Endothelial cell of umbilical vein (primary cell): ENCODE data around the gene ASIC4. TPM values are rescaled to one million over a fixed set of nuclear protein-coding genes. Genes with fewer than 3 reads are reported as not detected.

Experiments
- BruUV-seq: library from RNA; stranded (reverse); fragments of 400-500 nt; replicated peaks from 2 replicates; lab custom pipeline; 2021; lab: Mats Ljungman, UMichigan
- CTCF ChIA-PET: fragments of 300-600, 350-600 bp; sonication (Branson Sonifier 250); formaldehyde crosslinking; loops from one replicate; lab custom pipeline; 2021; ENCODE audit warnings: antibody characterized with exemption, inconsistent platforms; lab: Charles Lee
- POLR2A ChIA-PET: fragments of 300-600, 350-600 bp; sonication (Branson Sonifier 250); formaldehyde crosslinking; loops from one replicate; lab custom pipeline; 2021; ENCODE audit warnings: antibody characterized with exemption, inconsistent platforms; lab: Charles Lee
- DNase-seq: peaks from one replicate; pipeline ENCODE4 v3.0.0-alpha.2; 2011; ENCODE audit warnings: low read depth, low spot score
- FAIRE-seq: peaks from 2 replicates; lab custom pipeline; 2011; peaks lifted over from hg19 to GRCh38; lab: Jason Lieb, UNC
- H2AFZ ChIP-seq: 2 replicates; pipeline ENCODE4 v1.6.0; 2012; ENCODE audit warnings: low read depth, low read length, control low read depth, inconsistent platforms
- H3K27ac ChIP-seq: 2 replicates; pipeline ENCODE4 v1.5.1; 2011; ENCODE audit warnings: low read depth, mild to moderate bottlenecking, control low read depth, low read length, moderate library complexity; ENCODE audit not compliant: insufficient read depth
- H3K27me3 ChIP-seq, 2 experiments: 2 replicates each; pipeline versions ENCODE4 v1.6.0 to v1.6.1; 2011; ENCODE audit warnings: low read length in 2 of 2, mixed read lengths in 1 of 2; ENCODE audit not compliant: control insufficient read depth in 2 of 2, insufficient read depth in 2 of 2
- H3K36me3 ChIP-seq, 2 experiments: 2 replicates in 1 of 2; 3 replicates in 1 of 2; pipeline ENCODE4 v1.5.1; 2011; ENCODE audit warnings: low read length in 2 of 2, mild to moderate bottlenecking in 1 of 2, moderate library complexity in 1 of 2; ENCODE audit not compliant: control insufficient read depth in 2 of 2, insufficient read depth in 2 of 2; ENCODE audit errors: extremely low read depth in 1 of 2
- H3K4me1 ChIP-seq: 3 replicates; pipeline ENCODE4 v1.5.1; 2011; ENCODE audit warnings: mild to moderate bottlenecking, low read length; ENCODE audit not compliant: control insufficient read depth, insufficient read depth; ENCODE audit errors: extremely low read depth
- H3K4me2 ChIP-seq: 2 replicates; pipeline ENCODE4 v1.6.1; 2011; ENCODE audit warnings: low read length, control low read depth, mixed read lengths; ENCODE audit not compliant: insufficient read depth
- H3K4me3 ChIP-seq, 3 experiments: fragments of 200-600 bp in 1 of 3; sonication (generic), shearing (Covaris generic) in 1 of 3; replicated peaks in 1 of 3; 2 replicates each; pipeline ENCODE4 v1.5.1; 2011 to 2016; ENCODE audit warnings: control low read depth in 3 of 3, low read length in 3 of 3, mild to moderate bottlenecking in 2 of 3, inconsistent platforms in 1 of 3, low read depth in 1 of 3, moderate library complexity in 1 of 3; ENCODE audit not compliant: insufficient read depth in 1 of 3
- H3K79me2 ChIP-seq: 2 replicates; pipeline ENCODE4 v1.6.0; 2012; ENCODE audit warnings: low read length, inconsistent platforms; ENCODE audit not compliant: control insufficient read depth, insufficient read depth
- H3K9ac ChIP-seq: replicated peaks from 2 replicates; pipeline ENCODE3; 2011; ENCODE audit warnings: low read length, control low read depth; ENCODE audit not compliant: insufficient read depth; ENCODE audit errors: extremely low read depth
- H3K9me1 ChIP-seq: replicated peaks from 3 replicates; pipeline ENCODE4 v1.6.0; 2011; ENCODE audit warnings: mild to moderate bottlenecking, low read length; ENCODE audit not compliant: control insufficient read depth, insufficient read depth; ENCODE audit errors: extremely low read depth
- H3K9me3 ChIP-seq: replicated peaks from 2 replicates; pipeline ENCODE4 v1.5.1; 2012; ENCODE audit warnings: low read length, inconsistent platforms; ENCODE audit not compliant: control insufficient read depth, insufficient read depth
- H4K20me1 ChIP-seq: replicated peaks from 2 replicates; pipeline ENCODE3; 2011; ENCODE audit warnings: mild to moderate bottlenecking, low read length; ENCODE audit not compliant: control insufficient read depth, insufficient read depth; ENCODE audit errors: extremely low read depth
- EZH2 ChIP-seq: IDR thresholded peaks from 2 replicates; pipeline ENCODE4 v1.6.1; 2012; ENCODE audit warnings: borderline replicate concordance, low read depth, mild to moderate bottlenecking, moderate library complexity, low read length, inconsistent platforms; ENCODE audit not compliant: severe bottlenecking
- FOS ChIP-seq: IDR thresholded peaks from 2 replicates; pipeline ENCODE4 v1.6.1; 2011; ENCODE audit warnings: mild to moderate bottlenecking, low read length, moderate library complexity, borderline replicate concordance; ENCODE audit not compliant: insufficient read depth
- GATA2 ChIP-seq: IDR thresholded peaks from 2 replicates; pipeline ENCODE4 v1.7.0; 2011; ENCODE audit warnings: low read depth, mild to moderate bottlenecking, moderate library complexity, mixed read lengths, low read length; ENCODE audit not compliant: insufficient read length, insufficient read depth
- JUN ChIP-seq: IDR thresholded peaks from 2 replicates; pipeline ENCODE4 v1.6.1; 2011; ENCODE audit warnings: borderline replicate concordance, low read depth; ENCODE audit not compliant: insufficient read length, insufficient read depth
- MYC ChIP-seq: IDR thresholded peaks from one replicate; pipeline ENCODE4 v1.6.1; 2011; ENCODE audit warnings: mild to moderate bottlenecking, low read depth, low read length
- POLR2A ChIP-seq: IDR thresholded peaks from 2 replicates; pipeline ENCODE4 v1.6.1; 2012; ENCODE audit warnings: low read depth, mild to moderate bottlenecking, control low read depth, low read length
- POLR2AphosphoS5 ChIP-seq: IDR thresholded peaks from 2 replicates; pipeline ENCODE4 v1.6.1; 2012; ENCODE audit warnings: low read depth, mild to moderate bottlenecking, control low read depth, low read length, moderate library complexity; ENCODE audit not compliant: insufficient read depth
- dilution Hi-C: fragments of 300-500 bp; cut with MboI; formaldehyde crosslinking; loops from one replicate; pipeline ENCODE4 v1.15.0; 2019; ENCODE audit warnings: low sequenced_read_pairs; ENCODE audit not compliant: extremely low pct_ligation_motif_present
- intact Hi-C: fragments of 100-400 bp; cut with micrococcal nuclease; formaldehyde crosslinking; loops from one replicate; pipeline ENCODE4 v1.10.0; 2022
- polyA plus RNA-seq, 4 experiments: library from polyadenylated mRNA; depleted of rRNA in 3 of 4; stranded (reverse) in 3 of 4; unstranded in 1 of 4; fragments of >200 nt; gene quantifications; 2 replicates each; pipeline versions ENCODE4 v1.2.1 to v1.2.3, GENCODE V29; 2011 to 2012; ENCODE audit warnings: missing spikeins in 1 of 4
- total RNA-seq: library from RNA; stranded (reverse); gene quantifications from 2 replicates; pipeline ENCODE4 v1.2.3, GENCODE V29; 2021
- TF ChIP-seq, protein P1 (sequence below), 2 donors: IDR thresholded peaks; 1 replicate in 1 of 2; 2 replicates in 1 of 2; pipeline ENCODE4 v1.5.1; 2011; ENCODE audit warnings: low read length in 2 of 2, mild to moderate bottlenecking in 2 of 2, moderate library complexity in 2 of 2, control low read depth in 1 of 2, inconsistent platforms in 1 of 2, low read depth in 1 of 2; ENCODE audit not compliant: insufficient read depth in 1 of 2; ENCODE audit errors: extremely low read depth in 1 of 2
- TF ChIP-seq, protein P2 (sequence below): IDR thresholded peaks from 2 replicates; pipeline ENCODE4 v1.6.1; 2011; ENCODE audit not compliant: insufficient read depth, insufficient read length

ASIC4 gene
- total and polyA plus RNA-seq, 2 donors (not counting 3 experiments of a cell fraction or from before 2014, with no cell fraction given): not detected

GRCh38 chr2:219533930-219534661 is 19.8 kb downstream of the ASIC4 start:
- POLR2A ChIA-PET: no interaction called here
- intact Hi-C loops (no loop called here), dilution Hi-C loops (no loop called here)
- no TSS peak for BruUV-seq
- no peaks in the 10 kb centered on the region for H3K4me1 ChIP-seq
- FAIRE-seq (no peak), DNase-seq (no peak)
- H3K4me3 ChIP-seq: no peak overlapping the region
- H3K9me1 ChIP-seq: no peaks in the 10 kb centered on the region
- H3K27me3 ChIP-seq: peaks cover 9 to 18% of the 10 kb centered on the region in 2 experiments
- TF ChIP-seq MYC (no peak), POLR2A (no peak), FOS (no peak), JUN (no peak), POLR2AphosphoS5 (no peak), EZH2 (no peak), GATA2 (no peak)
- TF ChIP-seq, protein P1, sequence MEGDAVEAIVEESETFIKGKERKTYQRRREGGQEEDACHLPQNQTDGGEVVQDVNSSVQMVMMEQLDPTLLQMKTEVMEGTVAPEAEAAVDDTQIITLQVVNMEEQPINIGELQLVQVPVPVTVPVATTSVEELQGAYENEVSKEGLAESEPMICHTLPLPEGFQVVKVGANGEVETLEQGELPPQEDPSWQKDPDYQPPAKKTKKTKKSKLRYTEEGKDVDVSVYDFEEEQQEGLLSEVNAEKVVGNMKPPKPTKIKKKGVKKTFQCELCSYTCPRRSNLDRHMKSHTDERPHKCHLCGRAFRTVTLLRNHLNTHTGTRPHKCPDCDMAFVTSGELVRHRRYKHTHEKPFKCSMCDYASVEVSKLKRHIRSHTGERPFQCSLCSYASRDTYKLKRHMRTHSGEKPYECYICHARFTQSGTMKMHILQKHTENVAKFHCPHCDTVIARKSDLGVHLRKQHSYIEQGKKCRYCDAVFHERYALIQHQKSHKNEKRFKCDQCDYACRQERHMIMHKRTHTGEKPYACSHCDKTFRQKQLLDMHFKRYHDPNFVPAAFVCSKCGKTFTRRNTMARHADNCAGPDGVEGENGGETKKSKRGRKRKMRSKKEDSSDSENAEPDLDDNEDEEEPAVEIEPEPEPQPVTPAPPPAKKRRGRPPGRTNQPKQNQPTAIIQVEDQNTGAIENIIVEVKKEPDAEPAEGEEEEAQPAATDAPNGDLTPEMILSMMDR (IDR thresholded peaks at IDR 0.05; ENCODE audit: extremely low read depth in 1 of 2, insufficient read depth in 1 of 2, low read depth in 1 of 2, low read length in 2 of 2): no peak
- TF ChIP-seq, protein P2, sequence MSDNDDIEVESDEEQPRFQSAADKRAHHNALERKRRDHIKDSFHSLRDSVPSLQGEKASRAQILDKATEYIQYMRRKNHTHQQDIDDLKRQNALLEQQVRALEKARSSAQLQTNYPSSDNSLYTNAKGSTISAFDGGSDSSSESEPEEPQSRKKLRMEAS: no peak
- no peaks in the 10 kb centered on the region for H3K9me3 ChIP-seq
- H3K27ac ChIP-seq: no peak overlapping the region
- no peak overlapping the region for H3K9ac ChIP-seq
- H3K79me2 ChIP-seq: no peaks in the 10 kb centered on the region
- H4K20me1 ChIP-seq: no peaks in the 10 kb centered on the region
- CTCF ChIA-PET: interaction anchor here (1.2 to 12.6 kb wide), 4 partner anchors 43 to 132 kb away, joined by 3 to 731 read pairs (median 255); partner anchors contain the start of gene GMPPA
- no peak overlapping the region for H3K4me2 ChIP-seq
- H2AFZ ChIP-seq: no peak overlapping the region
- no peaks in the 10 kb centered on the region for H3K36me3 ChIP-seq
